Panc1 (cell line): ENCODE measurements around the gene HOXD9. TPM values are rescaled to one million over a fixed set of nuclear protein-coding genes. Genes with fewer than 3 reads are reported as not detected.

Experiments
- ATAC-seq: fragments of 200-7000 bp; cut with Tn5 transposase; 2 replicates; pipeline ENCODE4 v1.9.1; 2020; ENCODE audit warnings: mild to moderate bottlenecking, moderate library complexity
- BruUV-seq: library from RNA; stranded (reverse); fragments of 400-500 nt; replicated peaks from 2 replicates; lab custom pipeline; 2021; lab: Mats Ljungman, UMichigan
- CTCF ChIA-PET: fragments of 300-600 bp; sonication (Branson Sonifier 250); formaldehyde crosslinking; loops from one replicate; lab custom pipeline; 2022; ENCODE audit warnings: antibody characterized with exemption; lab: Charles Lee
- POLR2A ChIA-PET: fragments of 300-600 bp; sonication (Branson Sonifier 250); formaldehyde crosslinking; loops from one replicate; lab custom pipeline; 2022; ENCODE audit warnings: antibody characterized with exemption; lab: Charles Lee
- DNase-seq: peaks from one replicate; pipeline ENCODE4 v3.0.0-alpha.2; 2010; ENCODE audit warnings: low read depth, low spot score
- H3K27ac ChIP-seq: 2 replicates; pipeline ENCODE4 v1.5.1; 2011; ENCODE audit warnings: mild to moderate bottlenecking, low read length, inconsistent platforms
- H3K27me3 ChIP-seq: fragments of 200-500 bp; sonication (Bioruptor generic); 2 replicates; pipeline ENCODE4 v1.6.0; 2014; ENCODE audit warnings: low read length, inconsistent platforms; ENCODE audit not compliant: control insufficient read depth, insufficient read depth
- H3K36me3 ChIP-seq: fragments of 200-500 bp; sonication (Bioruptor generic); 2 replicates; pipeline ENCODE4 v1.5.1; 2014; ENCODE audit warnings: inconsistent platforms, mild to moderate bottlenecking, low read length, moderate library complexity; ENCODE audit not compliant: control insufficient read depth, insufficient read depth
- H3K4me1 ChIP-seq: 2 replicates; pipeline ENCODE4 v1.5.1; 2011; ENCODE audit warnings: inconsistent platforms, mild to moderate bottlenecking, low read length, moderate library complexity; ENCODE audit not compliant: control insufficient read depth, insufficient read depth
- H3K4me3 ChIP-seq, 2 experiments: 2 replicates each; pipeline ENCODE4 v1.5.1; 2011 to 2012; ENCODE audit warnings: low read depth in 2 of 2, low read length in 2 of 2, mild to moderate bottlenecking in 2 of 2, inconsistent platforms in 1 of 2, moderate library complexity in 1 of 2
- H3K9me3 ChIP-seq: fragments of 200-500 bp; sonication (Bioruptor generic); 2 replicates; pipeline ENCODE4 v1.5.1; 2014; ENCODE audit warnings: low read depth, mild to moderate bottlenecking, inconsistent platforms, low read length, moderate library complexity; ENCODE audit not compliant: control insufficient read depth, insufficient read depth
- CTCF ChIP-seq: fragments of 450-650 bp; IDR thresholded peaks from 2 replicates; pipeline ENCODE4 v1.5.1; 2017; ENCODE audit warnings: mild to moderate bottlenecking
- POLR2AphosphoS5 ChIP-seq: IDR thresholded peaks from 2 replicates; pipeline ENCODE4 v1.6.1; 2012; ENCODE audit warnings: mild to moderate bottlenecking, low read depth, low read length, moderate library complexity
- REST ChIP-seq, 2 experiments: IDR thresholded peaks; 2 replicates each; pipeline ENCODE4 v1.6.1; 2011 to 2012; ENCODE audit warnings: low read depth in 2 of 2, control low read depth in 1 of 2, low read length in 1 of 2, mild to moderate bottlenecking in 1 of 2, moderate library complexity in 1 of 2; ENCODE audit not compliant: insufficient read depth in 1 of 2
- SIN3A ChIP-seq: IDR thresholded peaks from 2 replicates; pipeline ENCODE4 v1.6.1; 2012; ENCODE audit warnings: low read depth, mild to moderate bottlenecking, low read length, moderate library complexity, borderline replicate concordance; ENCODE audit not compliant: insufficient read depth
- TCF7L2 ChIP-seq: IDR thresholded peaks from 2 replicates; pipeline ENCODE4 v1.6.1; 2011; ENCODE audit warnings: mild to moderate bottlenecking, low read depth, low read length, inconsistent platforms
- in situ Hi-C: cut with HindIII; loops from 2 replicates; pipeline ENCODE4 v1.10.0; 2016; ENCODE audit warnings: low sequenced_read_pairs, low pct_unique_long_range_greater_than_20kb
- intact Hi-C: fragments of 100-400 bp; cut with micrococcal nuclease; formaldehyde crosslinking; loops from one replicate; pipeline ENCODE4 v1.10.0; 2022; ENCODE audit not compliant: unreplicated experiment
- total RNA-seq: library from RNA; stranded (reverse); gene quantifications from one replicate; pipeline ENCODE4 v1.2.1, GENCODE V29; 2021; ENCODE audit not compliant: unreplicated experiment

HOXD9 gene
- total RNA-seq, 1 experiment from 2014 or later, result 0.15 TPM

- TF ChIP-seq TCF7L2 (no peak), POLR2AphosphoS5 (no peak), CTCF (no peak), REST (IDR thresholded peaks at IDR 0.05; ENCODE audit: insufficient read depth in 1 of 2, low read depth in 2 of 2, low read length in 1 of 2) (no peak), SIN3A (no peak)
- no peaks in the 10 kb centered on the region for H3K9me3 ChIP-seq
- ATAC-seq (no peak), DNase-seq (no peak)
- CTCF ChIA-PET, result interaction anchor here (0.6 kb wide), 1 partner anchor 790 kb away, joined by 3 read pairs; no protein-coding TSS in a partner anchor
- no peak overlapping the region for H3K4me3 ChIP-seq
- H3K36me3 ChIP-seq, result no peaks in the 10 kb centered on the region
- no peak overlapping the region for H3K27ac ChIP-seq
- intact Hi-C loops (no loop called here), in situ Hi-C loops (no loop called here)
- BruUV-seq, result no TSS peak
- 0 out of 2 replicates have a peak, but pooled peaks cover 5% of the 10 kb centered on the region for H3K27me3 ChIP-seq
- POLR2A ChIA-PET, result no interaction called here
- H3K4me1 ChIP-seq, result peaks cover 4% of the 10 kb centered on the region; the same call in 1 of the 2 replicates
Observed at GRCh38 chr2:176109192-176109901, 13.2 kb upstream of the HOXD9 start.

- no TSS peak for BruUV-seq
- Histone ChIP-seq H3K4me3 (no peak overlapping the region), H3K27me3 (0 out of 2 replicates have a peak, but pooled peaks cover 5% of the 10 kb centered on the region), H3K36me3 (no peaks in the 10 kb centered on the region), H3K27ac (no peak overlapping the region), H3K9me3 (no peaks in the 10 kb centered on the region), H3K4me1 (0 out of 2 replicates have a peak, but pooled peaks cover 3% of the 10 kb centered on the region)
- intact Hi-C loops (no loop called here), in situ Hi-C loops (no loop called here)
- ATAC-seq (no peak), DNase-seq (no peak)
- CTCF ChIA-PET, result interaction anchor here (0.6 kb wide), 1 partner anchor 791 kb away, joined by 3 read pairs; no protein-coding TSS in a partner anchor
- POLR2A ChIA-PET, result no interaction called here
- TF ChIP-seq POLR2AphosphoS5 (no peak), SIN3A (no peak), REST (IDR thresholded peaks at IDR 0.05; ENCODE audit: insufficient read depth in 1 of 2, low read depth in 2 of 2, low read length in 1 of 2) (no peak), CTCF (no peak), TCF7L2 (no peak)
Observed at GRCh38 chr2:176109946-176110345, 12.6 kb upstream of the HOXD9 start.
